Fibroblast of the aortic adventitia (primary cell): ENCODE data around the gene FBXL3. TPM values are rescaled to one million over a fixed set of nuclear protein-coding genes. Genes with fewer than 3 reads are reported as not detected.

Source experiments
- total RNA-seq: library from RNA; depleted of rRNA; stranded (reverse); fragments of >200 nt; gene quantifications from 2 replicates; pipeline ENCODE4 v1.2.3, GENCODE V29; 2012; ENCODE audit warnings: low replicate concordance

The FBXL3 gene
- total RNA-seq, 1 donor = 78.8 TPM

Other genes starting within 250 kb of the FBXL3 start
- gene KCTD12, start 140.8 kb downstream of the FBXL3 start, total RNA-seq = 62.6 and 176 TPM in 2 replicates
- gene ACOD1, start 78.6 kb downstream of the FBXL3 start, total RNA-seq = not detected in 2 replicates
- 40.0 and 46.7 TPM in 2 replicates for gene CLN5, start 35.1 kb downstream of the FBXL3 start, total RNA-seq